NCI-H1694 treated with DMSO at 0.1 percent for 48 hours (cell line): ENCODE data around the gene C1QTNF1.
"Not testable (repeated sequence)": the region's sequence is repeated elsewhere in the genome, so short reads cannot be mapped to it uniquely, and the experiment has no call there.

Experiments used
- DNase-seq: peaks from one replicate; lab custom pipeline; 2025; lab: John Stamatoyannopoulos, UW

C1QTNF1 gene

DNA sequence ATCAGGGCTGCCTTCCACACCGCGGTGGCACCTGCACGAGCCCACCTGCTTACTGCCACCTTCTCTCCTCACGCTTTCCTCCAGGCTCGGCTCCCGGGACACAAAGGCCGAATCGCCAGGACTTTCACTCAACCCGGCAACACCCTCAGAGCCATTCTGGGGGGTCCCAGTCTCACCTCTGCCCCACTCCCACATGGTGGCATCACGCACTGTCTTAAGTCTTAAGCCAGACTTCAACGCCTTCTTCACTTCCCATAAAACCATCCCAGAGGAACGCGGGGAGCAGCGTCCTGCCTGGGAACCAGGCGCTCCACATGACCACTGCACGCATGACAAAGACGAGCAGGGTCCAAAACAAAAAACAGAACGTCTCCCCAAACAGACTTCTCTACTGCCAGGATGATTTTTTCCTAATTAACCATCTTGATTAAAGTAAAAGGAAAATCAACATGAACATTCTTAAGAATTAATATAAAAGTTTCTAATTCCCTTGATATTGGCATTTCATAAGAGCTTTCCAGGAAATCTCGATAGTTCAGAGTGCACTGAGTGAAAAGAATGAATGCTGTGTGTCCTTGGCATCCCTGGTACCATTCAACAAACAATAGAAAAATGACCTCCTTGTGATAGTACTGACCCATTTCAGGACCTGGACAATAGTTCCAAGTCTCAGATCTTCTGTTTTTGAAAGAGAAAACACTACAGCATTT, 17.0 kb upstream of the C1QTNF1 start:
- no peak for DNase-seq

DNA sequence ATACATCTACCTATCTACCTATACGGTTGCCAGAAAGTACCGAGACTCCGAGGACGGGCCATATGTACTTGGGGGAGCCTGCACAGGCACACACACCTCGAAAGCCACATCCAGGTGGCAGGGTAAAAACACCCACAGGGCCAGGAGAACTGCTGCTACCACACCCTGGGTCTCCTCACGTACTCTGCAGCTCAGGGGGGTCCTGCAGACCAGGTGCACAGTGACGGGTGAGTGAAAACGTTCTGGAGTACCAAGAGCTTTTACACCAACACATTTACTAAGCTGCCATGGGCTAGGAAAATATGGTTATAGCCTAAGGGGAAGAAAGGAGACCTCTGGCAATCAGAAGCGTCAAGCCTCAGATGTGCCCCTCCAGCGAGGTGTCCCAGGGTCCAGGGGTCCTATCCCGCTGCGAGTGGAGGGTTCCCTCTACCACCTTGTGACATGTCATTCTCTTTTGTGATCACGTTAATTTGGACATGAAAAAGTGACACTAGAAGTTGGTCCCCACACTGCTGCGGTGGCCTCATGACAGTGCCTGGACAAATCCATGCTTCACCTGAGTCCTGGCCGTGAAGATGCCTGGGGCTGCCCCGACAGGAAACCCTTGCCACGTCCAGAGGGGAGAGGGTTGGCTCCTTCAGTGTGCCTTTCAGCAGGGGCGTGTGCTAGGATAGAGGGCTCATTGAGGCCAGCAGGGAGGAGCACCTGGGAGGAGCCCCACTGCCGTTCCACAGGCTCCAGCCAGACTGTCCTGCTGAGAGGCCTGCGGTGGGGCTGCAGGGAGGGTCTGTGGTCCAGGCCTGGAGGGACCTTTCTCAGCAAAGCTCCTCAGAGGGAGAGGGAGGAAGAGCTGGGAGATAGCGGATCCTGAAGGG, 16.2 kb upstream of the C1QTNF1 start:
- no peak for DNase-seq

GRCh38 chr17:79008666-79009387, 15.1 kb upstream of the C1QTNF1 start:
- no peak for DNase-seq

- DNase-seq: peak; percentile 70
Observed at GRCh38 chr17:79009397-79010303, 14.3 kb upstream of the C1QTNF1 start, which contains the start of gene CANT1. CANT1 (minus strand) TSS chr17:79009764; CDS start chr17:78997622, 12,142 bp downstream.

DNA sequence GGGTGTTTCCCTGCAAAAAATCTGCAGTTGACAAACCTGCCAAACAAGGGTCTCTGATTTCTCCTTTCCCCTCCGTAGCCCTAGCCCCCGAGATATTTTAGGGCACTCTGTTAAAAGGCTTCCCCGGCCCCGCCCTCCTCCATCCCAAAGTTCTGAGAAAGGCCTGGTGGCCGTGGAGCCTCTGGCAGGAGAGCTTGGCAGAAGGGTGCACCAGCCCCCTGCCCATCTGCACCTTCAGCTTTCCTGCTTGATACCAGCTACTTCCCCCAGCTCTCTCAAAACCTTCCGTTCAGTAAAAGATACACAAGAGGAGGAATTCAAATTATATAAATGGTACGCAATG, 13.7 kb upstream of the C1QTNF1 start:
- DNase-seq: no peak

- no peak for DNase-seq
Observed at GRCh38 chr17:79011451-79012147, 12.4 kb upstream of the C1QTNF1 start.

DNA sequence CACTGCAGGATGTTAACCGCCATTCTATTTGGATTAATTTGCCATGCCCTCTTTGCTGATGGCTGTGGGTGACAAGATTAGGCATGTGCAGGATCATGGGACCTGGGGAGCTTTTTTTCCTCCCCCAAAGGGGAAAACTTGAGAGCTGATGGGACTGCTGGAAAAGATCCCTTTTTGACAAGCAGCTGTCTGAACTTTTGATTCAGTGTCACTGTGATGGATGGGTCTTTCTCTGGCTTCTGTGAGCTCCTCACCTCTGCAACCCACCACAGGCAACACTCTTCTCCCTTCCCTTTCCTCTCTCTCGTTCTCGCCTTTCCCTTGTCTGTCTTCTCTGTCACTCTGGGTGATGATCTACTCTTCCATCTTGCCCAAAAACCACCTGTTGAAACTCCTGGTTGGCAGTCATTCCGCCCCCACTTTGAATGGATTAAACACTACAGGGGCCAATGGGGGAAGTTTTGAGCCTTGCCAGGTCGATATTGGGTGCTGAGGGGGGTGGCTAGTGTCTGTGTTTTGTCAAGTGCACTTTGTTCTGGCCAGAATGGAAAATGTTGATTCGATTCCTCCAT, 11.3 kb upstream of the C1QTNF1 start:
- no peak for DNase-seq

DNA sequence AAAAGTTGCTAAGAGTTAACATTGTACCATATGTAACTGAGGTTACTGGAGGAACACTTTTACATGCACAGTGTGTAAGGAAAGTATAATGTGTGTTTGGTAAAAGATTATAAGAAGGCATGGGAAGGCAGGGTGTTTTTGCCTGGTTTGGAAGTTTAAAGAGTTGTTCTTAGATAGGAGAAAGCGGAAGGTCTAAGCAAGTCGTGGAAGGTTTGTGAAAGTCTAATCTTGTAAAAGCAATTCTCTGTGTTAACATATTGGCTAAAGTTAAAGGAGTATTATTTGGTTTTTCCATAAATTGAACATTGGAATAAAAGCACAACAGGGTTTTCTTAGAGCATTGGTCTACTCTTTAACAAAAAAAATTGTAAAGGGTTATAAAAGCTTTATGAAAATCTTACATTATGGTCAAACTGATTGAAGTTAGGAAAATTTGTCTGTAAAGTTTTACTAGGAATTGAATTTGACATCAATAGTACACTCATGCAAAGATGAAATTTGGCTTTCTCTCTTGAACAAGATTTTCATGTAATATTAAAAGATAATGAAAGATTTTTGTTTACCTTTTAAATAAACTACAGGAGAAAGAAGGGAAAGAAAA, 9.7 kb upstream of the C1QTNF1 start:
- no peak for DNase-seq

DNA sequence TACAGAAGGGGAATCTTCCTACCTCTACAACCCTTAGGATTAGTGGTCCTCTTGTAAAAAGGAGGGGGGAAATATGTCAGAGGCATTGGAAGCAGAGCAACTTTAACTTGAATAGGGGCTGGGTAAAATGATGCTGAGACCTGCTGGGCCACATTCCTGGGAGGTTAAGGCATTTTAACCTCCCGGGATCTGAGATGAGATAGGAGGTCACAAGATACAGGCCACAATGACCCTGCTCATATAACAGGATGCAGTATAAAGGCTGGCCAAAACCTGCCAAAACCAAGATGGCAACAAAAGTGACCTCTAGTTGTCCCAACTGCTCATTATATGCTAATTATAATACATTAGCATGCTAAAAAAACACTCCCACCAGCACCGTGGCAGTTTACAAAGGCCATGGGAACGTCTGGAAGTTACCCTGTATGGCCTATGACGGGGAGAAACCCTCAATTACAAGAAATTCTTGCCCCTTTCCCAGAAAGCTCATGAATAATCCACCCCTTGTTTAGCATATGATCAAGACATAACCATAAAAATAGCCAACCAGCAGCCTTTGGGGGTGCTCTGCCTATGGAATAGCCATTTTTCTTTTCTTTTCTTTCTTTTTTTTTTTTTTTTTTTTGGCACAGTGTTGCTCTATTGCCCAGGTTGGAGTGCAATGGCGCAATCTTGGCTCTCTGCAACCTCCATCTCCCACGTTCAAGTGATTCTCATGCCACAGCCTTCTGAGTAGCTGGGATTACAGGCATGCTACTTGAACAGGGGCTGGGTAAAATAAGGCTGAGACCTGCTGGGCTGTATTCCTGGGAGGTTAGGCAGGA, 6.2 kb upstream of the C1QTNF1 start:
- DNase-seq: no peak

GRCh38 chr17:79018370-79018695, 5.6 kb upstream of the C1QTNF1 start:
- no peak for DNase-seq

- no peak for DNase-seq
Observed at GRCh38 chr17:79019261-79019631, 4.7 kb upstream of the C1QTNF1 start.

- DNase-seq: peak; percentile 74
Observed at GRCh38 chr17:79019632-79020584, 4.1 kb upstream of the C1QTNF1 start.

DNA sequence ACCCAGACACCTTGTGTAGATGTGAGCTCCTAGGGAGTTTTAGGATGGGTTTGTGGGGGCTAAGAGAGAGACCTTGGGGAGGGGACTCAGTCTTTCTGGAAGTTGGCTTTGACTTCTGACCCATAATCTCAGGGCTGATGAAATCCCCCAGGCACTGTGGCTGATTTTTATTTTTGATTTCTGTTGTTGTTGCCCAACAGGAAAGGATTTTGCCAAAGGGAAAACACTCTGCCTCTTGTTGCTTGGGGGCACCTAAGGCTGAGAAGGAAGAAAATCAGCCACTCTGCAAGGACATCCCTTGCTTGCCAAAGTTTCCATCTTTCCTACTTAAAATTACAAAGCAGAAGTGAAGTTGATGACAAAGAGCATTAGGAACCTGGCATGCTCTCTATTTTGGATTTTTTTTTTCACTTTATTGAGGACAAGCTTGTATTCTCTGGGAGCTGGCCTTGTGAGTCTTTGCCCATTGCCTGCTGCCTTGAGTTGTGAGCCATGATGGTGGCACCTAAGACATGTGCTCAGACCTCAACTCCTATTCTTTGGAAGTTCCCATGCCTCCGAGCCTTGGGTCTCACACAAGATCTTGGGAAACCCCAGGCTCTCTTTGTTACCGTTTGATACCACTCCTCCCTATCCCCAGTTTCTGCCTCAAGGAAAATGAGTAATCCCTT, 3.2 kb upstream of the C1QTNF1 start:
- no peak for DNase-seq

DNA sequence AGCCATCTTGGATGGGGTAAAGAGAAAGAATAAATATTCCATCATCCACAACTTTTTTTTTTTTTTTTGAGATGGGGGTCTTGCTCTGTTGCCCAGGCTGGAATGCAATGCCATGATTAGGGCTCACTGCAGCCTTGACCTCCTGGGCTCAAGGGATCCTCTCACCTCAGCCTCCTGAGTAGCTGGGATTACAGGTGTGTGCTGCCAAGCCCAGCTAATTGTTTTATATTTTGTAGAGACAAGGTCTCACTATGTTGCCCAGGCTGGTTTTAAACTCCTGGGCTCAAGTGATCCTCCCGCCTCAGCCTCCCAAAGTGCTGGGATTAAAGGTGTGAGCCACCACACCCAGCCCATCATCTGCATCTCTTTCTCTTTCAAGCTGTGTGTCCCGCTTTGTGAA, 2.0 kb upstream of the C1QTNF1 start:
- not testable (repeated sequence) for DNase-seq

- DNase-seq: no peak
Observed at GRCh38 chr17:79022507-79022991, 1.4 kb upstream of the C1QTNF1 start.

DNA sequence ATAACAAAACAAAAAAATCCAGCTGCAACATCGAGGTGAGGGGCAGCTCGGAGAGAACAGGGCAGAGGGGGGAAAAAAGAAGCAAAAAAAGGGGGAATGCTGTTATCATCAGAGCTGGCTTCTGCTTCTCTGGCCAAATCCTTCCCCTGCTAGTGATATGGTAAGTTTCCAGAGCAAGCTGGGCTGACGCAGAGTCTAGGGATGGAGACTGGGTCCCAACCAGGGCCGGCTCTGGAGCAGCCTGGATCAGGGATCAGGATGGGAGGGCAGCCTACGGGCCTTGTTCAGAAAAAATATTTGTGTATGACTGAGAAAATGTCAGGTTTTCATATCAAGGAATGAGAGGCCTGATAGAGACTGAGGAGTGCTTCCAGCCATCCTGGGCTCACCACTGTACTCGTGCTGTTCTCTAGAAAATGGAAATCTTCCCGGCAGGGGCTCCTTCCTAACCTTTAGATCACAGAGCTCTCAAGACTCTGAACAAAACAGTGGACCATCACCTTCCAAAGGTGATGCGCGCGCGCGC, 726 bp upstream of the C1QTNF1 start:
- DNase-seq: no peak
